ENCODE results near the gene CENPL.

DNA sequence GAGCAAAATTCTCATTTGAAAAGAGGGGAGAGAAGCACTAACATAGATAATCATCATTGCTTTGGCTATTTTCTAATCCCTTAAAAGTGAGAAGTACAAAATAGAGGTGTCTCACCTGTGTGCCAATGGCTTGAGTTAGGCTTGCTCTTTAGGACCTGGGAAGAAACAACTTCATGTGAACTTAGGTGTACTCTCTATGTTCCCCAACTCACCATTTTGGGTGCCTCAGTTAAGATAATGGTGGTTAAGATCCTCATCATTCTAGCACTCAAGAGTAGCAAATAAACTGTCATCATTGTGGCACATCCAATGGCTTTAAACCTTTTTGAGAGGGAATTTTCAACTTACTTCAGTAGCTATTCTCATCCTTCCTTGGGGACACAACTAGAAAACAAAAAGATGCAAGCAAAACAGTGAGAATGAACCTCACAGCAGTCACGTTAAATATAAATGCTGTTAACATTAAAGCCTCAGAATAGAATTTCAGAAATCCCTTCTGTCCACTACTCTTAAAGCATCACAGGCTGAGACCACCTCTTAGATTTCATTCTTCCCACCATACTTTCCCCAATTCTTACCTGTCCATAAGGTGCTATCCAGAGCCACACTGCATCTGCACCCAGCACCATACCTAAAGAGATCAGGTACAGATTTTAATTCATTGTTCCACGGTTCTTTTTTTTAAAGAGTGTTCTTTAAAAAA, 41.9 kb upstream of the CENPL start:
- TF ChIP-seq, protein P1, sequence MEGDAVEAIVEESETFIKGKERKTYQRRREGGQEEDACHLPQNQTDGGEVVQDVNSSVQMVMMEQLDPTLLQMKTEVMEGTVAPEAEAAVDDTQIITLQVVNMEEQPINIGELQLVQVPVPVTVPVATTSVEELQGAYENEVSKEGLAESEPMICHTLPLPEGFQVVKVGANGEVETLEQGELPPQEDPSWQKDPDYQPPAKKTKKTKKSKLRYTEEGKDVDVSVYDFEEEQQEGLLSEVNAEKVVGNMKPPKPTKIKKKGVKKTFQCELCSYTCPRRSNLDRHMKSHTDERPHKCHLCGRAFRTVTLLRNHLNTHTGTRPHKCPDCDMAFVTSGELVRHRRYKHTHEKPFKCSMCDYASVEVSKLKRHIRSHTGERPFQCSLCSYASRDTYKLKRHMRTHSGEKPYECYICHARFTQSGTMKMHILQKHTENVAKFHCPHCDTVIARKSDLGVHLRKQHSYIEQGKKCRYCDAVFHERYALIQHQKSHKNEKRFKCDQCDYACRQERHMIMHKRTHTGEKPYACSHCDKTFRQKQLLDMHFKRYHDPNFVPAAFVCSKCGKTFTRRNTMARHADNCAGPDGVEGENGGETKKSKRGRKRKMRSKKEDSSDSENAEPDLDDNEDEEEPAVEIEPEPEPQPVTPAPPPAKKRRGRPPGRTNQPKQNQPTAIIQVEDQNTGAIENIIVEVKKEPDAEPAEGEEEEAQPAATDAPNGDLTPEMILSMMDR (conservative IDR thresholded peaks at IDR 0.05; ENCODE audit: low read depth, low read length): no peak
- TF ChIP-seq EZH2 (IDR thresholded peaks at IDR 0.05; ENCODE audit: low read length, unreplicated experiment): no peak

Data from PC-3 (cell line).